Uterus (tissue), 4 donors: ENCODE measurements around the gene CEBPE. TPM values are rescaled to one million over a fixed set of nuclear protein-coding genes. Genes with fewer than 3 reads are reported as not detected.
A peak's percentile ranks its signal among the peaks of the same experiment; 100 is the strongest.

Source experiments
- DNase-seq, 2 donors: peaks; one replicate each; pipeline ENCODE4 v3.0.0-alpha.2; 2019 to 2020
- H3K27ac ChIP-seq, 2 donors: fragments of 200-600 bp; sonication (generic); 1 replicate in 1 of 2; 2 replicates in 1 of 2; pipeline ENCODE4 v1.5.1; 2016 to 2018
- H3K27me3 ChIP-seq, 2 donors: fragments of 200-600 bp; sonication (generic); one replicate each; pipeline ENCODE4 v1.5.1; 2018 to 2019; ENCODE audit warnings: control low read depth in 1 of 2
- H3K36me3 ChIP-seq, 2 donors: fragments of 200-600 bp; sonication (generic); one replicate each; pipeline ENCODE4 v1.5.1; 2019; ENCODE audit warnings: control low read depth in 1 of 2
- H3K4me1 ChIP-seq, 2 donors: fragments of 200-600 bp; sonication (generic); one replicate each; pipeline ENCODE4 v1.5.1; 2018 to 2019; ENCODE audit warnings: control low read depth in 1 of 2
- H3K4me3 ChIP-seq, 2 donors: fragments of 200-600 bp; sonication (generic); 1 replicate in 1 of 2; 2 replicates in 1 of 2; pipeline ENCODE4 v1.5.1; 2018 to 2019; ENCODE audit warnings: mild to moderate bottlenecking in 1 of 2
- H3K9me3 ChIP-seq, 2 donors: fragments of 200-600 bp; sonication (generic); one replicate each; pipeline ENCODE4 v1.5.1; 2019; ENCODE audit warnings: control low read depth in 1 of 2
- CTCF ChIP-seq, 4 experiments: fragments of 200-600 bp in 2 of 4; fragments of 450-650 bp in 2 of 4; sonication (generic) in 2 of 4; IDR thresholded peaks; one replicate each; pipeline ENCODE4 v1.5.1; 2016 to 2019; ENCODE audit warnings: antibody characterized with exemption in 4 of 4, mild to moderate bottlenecking in 2 of 4, moderate library complexity in 1 of 4
- POLR2A ChIP-seq, 2 donors: fragments of 450-650 bp; IDR thresholded peaks; one replicate each; pipeline ENCODE4 v1.6.1; 2016; ENCODE audit warnings: antibody characterized with exemption in 2 of 2, mild to moderate bottlenecking in 1 of 2, moderate library complexity in 1 of 2
- intact Hi-C: fragments of 100-400 bp; cut with DNase I; formaldehyde crosslinking; loops from one replicate; pipeline ENCODE4 v1.15.1; 2023; ENCODE audit warnings: low total_unique reads
- total RNA-seq, 4 donors: library from RNA; depleted of rRNA in 3 of 4; stranded (reverse); fragments of >200 nt in 3 of 4; gene quantifications; one replicate each; pipeline versions ENCODE4 v1.1.0 to v1.2.4, GENCODE V29; 2014 to 2023
- donor health status: DM: yes; HTN: yes; CAD: no.

Gene CEBPE
- total RNA-seq, 4 donors from 2014 or later: not detected

- Histone ChIP-seq H3K27me3 (no peaks in the 10 kb centered on the region), H3K9me3 (no peaks in the 10 kb centered on the region), H3K4me1 (peaks cover 0 to 7% of the 10 kb centered on the region in 2 donors), H3K4me3 (no peak overlapping the region), H3K36me3 (no peaks in the 10 kb centered on the region), H3K27ac (peak overlapping the region; percentile 56 to 67)
- intact Hi-C loops: no loop called here
- DNase-seq: peak in 1 of 2 donors; percentile 54
- no peak for TF ChIP-seq POLR2A (IDR thresholded peaks at IDR 0.05)
- TF ChIP-seq CTCF (IDR thresholded peaks at IDR 0.05): no peak
Measured at GRCh38 chr14:23125933-23126524, 7.0 kb upstream of the CEBPE start.

GRCh38 chr14:23125011-23125410 lies 6.0 kb upstream of the CEBPE start:
- intact Hi-C loops: no loop called here
- Histone ChIP-seq H3K4me3 (no peak overlapping the region), H3K27me3 (no peaks in the 10 kb centered on the region), H3K9me3 (no peaks in the 10 kb centered on the region), H3K27ac (peak overlapping the region in 1 of 2 donors; percentile 67), H3K4me1 (peaks cover 0 to 8% of the 10 kb centered on the region in 2 donors), H3K36me3 (no peaks in the 10 kb centered on the region)
- no peak for DNase-seq
- TF ChIP-seq POLR2A (IDR thresholded peaks at IDR 0.05): no peak
- TF ChIP-seq CTCF (IDR thresholded peaks at IDR 0.05): no peak

- no peak for DNase-seq
- no peaks in the 10 kb centered on the region for H3K27me3 ChIP-seq
- peaks cover 0 to 8% of the 10 kb centered on the region in 2 donors for H3K4me1 ChIP-seq
Measured at GRCh38 chr14:23124337-23124954, 5.4 kb upstream of the CEBPE start.

GRCh38 chr14:23123419-23123818 lies 4.4 kb upstream of the CEBPE start:
- peaks cover 0 to 8% of the 10 kb centered on the region in 2 donors for H3K4me1 ChIP-seq
- H3K27ac ChIP-seq: peak overlapping the region; percentile 28 to 83
- intact Hi-C loops: no loop called here
- DNase-seq: peak; percentile 45 to 56
- H3K4me3 ChIP-seq: no peak overlapping the region
- H3K36me3 ChIP-seq: no peaks in the 10 kb centered on the region
- H3K9me3 ChIP-seq: no peaks in the 10 kb centered on the region
- TF ChIP-seq POLR2A (IDR thresholded peaks at IDR 0.05): no peak
- no peak for TF ChIP-seq CTCF (IDR thresholded peaks at IDR 0.05)
- H3K27me3 ChIP-seq: no peaks in the 10 kb centered on the region

More at GRCh38 chr14:23124337-23124954, 5.4 kb upstream of the CEBPE start:
- no peaks in the 10 kb centered on the region for H3K36me3 ChIP-seq
- no peak for TF ChIP-seq POLR2A (IDR thresholded peaks at IDR 0.05)
- TF ChIP-seq CTCF (IDR thresholded peaks at IDR 0.05): no peak
- H3K4me3 ChIP-seq: no peak overlapping the region
- intact Hi-C loops: no loop called here
- peak overlapping the region; percentile 28 to 83 for H3K27ac ChIP-seq
- H3K9me3 ChIP-seq: no peaks in the 10 kb centered on the region

- no peaks in the 10 kb centered on the region for H3K9me3 ChIP-seq
- TF ChIP-seq CTCF (IDR thresholded peaks at IDR 0.05) (no peak), POLR2A (IDR thresholded peaks at IDR 0.05) (no peak)
- H3K4me1 ChIP-seq: peaks cover 0 to 8% of the 10 kb centered on the region in 2 donors
- intact Hi-C loops: no loop called here
- H3K4me3 ChIP-seq: no peak overlapping the region
- DNase-seq: no peak
- H3K27me3 ChIP-seq: no peaks in the 10 kb centered on the region
- H3K27ac ChIP-seq: peak overlapping the region; percentile 77 to 83
- H3K36me3 ChIP-seq: no peaks in the 10 kb centered on the region
Measured at GRCh38 chr14:23122086-23122485, 3.0 kb upstream of the CEBPE start.
